HepG2 (cell line): ENCODE data around the gene WWC1. TPM values are rescaled to one million over a fixed set of nuclear protein-coding genes. Genes with fewer than 3 reads are reported as not detected.

ENCODE experiments used
- ATAC-seq: fragments of 200-7000 bp; cut with Tn5 transposase; 3 replicates; pipeline ENCODE4 v1.9.1; 2020; ENCODE audit warnings: mild to moderate bottlenecking, moderate library complexity
- BruUV-seq: library from RNA; stranded (reverse); fragments of 400-500 nt; replicated peaks from 2 replicates; lab custom pipeline; 2021; lab: Mats Ljungman, UMichigan
- CTCF ChIA-PET: fragments of 300-600 bp; formaldehyde crosslinking; extraction: SDS; loops from one replicate; lab custom pipeline; 2021; ENCODE audit warnings: low total read pairs, inconsistent platforms, low intra/inter-chr PET ratio; lab: Yijun Ruan, JAX
- POLR2A ChIA-PET: fragments of 350-600 bp; sonication (Branson Sonifier 250); formaldehyde crosslinking; loops from one replicate; lab custom pipeline; 2020; ENCODE audit warnings: antibody characterized with exemption, inconsistent platforms; lab: Yijun Ruan, JAX
- DNase-seq: peaks from one replicate; pipeline ENCODE4 v3.0.0-alpha.2; 2015; ENCODE audit warnings: low spot score
- FAIRE-seq: peaks from 3 replicates; lab custom pipeline; 2011; peaks lifted over from hg19 to GRCh38; lab: Jason Lieb, UNC
- H2AFZ ChIP-seq: one replicate; pipeline ENCODE4 v1.6.1; 2011; ENCODE audit warnings: low read length, inconsistent platforms
- H3K27ac ChIP-seq: fragments of 300-600 bp; 3 replicates; pipeline ENCODE4 v1.8.0; 2011; ENCODE audit warnings: mixed run types, mild to moderate bottlenecking, mixed read lengths, low read length, inconsistent platforms; ENCODE audit not compliant: insufficient read depth; ENCODE audit errors: extremely low read length
- H3K27me3 ChIP-seq, 2 experiments: fragments of 200-600 bp in 1 of 2; 2 replicates in 1 of 2; 3 replicates in 1 of 2; pipeline versions ENCODE4 v1.6.0 to v1.8.0; 2011; ENCODE audit warnings: low read length in 2 of 2, mild to moderate bottlenecking in 2 of 2, moderate library complexity in 2 of 2, inconsistent platforms in 1 of 2; ENCODE audit not compliant: insufficient read depth in 2 of 2, control insufficient read depth in 1 of 2
- H3K36me3 ChIP-seq, 2 experiments: fragments of 200-600 bp in 1 of 2; replicated peaks in 1 of 2; 2 replicates in 1 of 2; 3 replicates in 1 of 2; pipeline versions ENCODE4 v1.5.1 to v1.8.0; 2011; ENCODE audit warnings: low read length in 2 of 2, inconsistent platforms in 1 of 2; ENCODE audit not compliant: insufficient read depth in 2 of 2, control insufficient read depth in 1 of 2
- H3K4me1 ChIP-seq: 2 replicates; pipeline ENCODE4 v1.5.1; 2012; ENCODE audit warnings: low read length, inconsistent platforms; ENCODE audit not compliant: insufficient read depth
- H3K4me2 ChIP-seq: 2 replicates; pipeline ENCODE4 v1.6.0; 2011; ENCODE audit warnings: low read depth, low read length, inconsistent platforms
- H3K4me3 ChIP-seq, 3 experiments: fragments of 200-600 bp in 1 of 3; sonication (generic), shearing (Covaris generic) in 1 of 3; replicated peaks in 1 of 3; 2 replicates each; pipeline ENCODE4 v1.5.1; 2011 to 2016; ENCODE audit warnings: low read length in 3 of 3, inconsistent platforms in 2 of 3, low read depth in 2 of 3, mild to moderate bottlenecking in 2 of 3, control low read depth in 1 of 3, mixed read lengths in 1 of 3; ENCODE audit not compliant: insufficient read depth in 1 of 3
- H3K79me2 ChIP-seq: one replicate; pipeline ENCODE4 v1.6.1; 2011; ENCODE audit warnings: low read length, inconsistent platforms; ENCODE audit not compliant: insufficient read depth
- H3K9ac ChIP-seq: 2 replicates; pipeline ENCODE4 v1.6.0; 2011; ENCODE audit warnings: mild to moderate bottlenecking, low read depth, low read length, inconsistent platforms; ENCODE audit not compliant: insufficient read depth
- H3K9me3 ChIP-seq: 2 replicates; pipeline ENCODE4 v1.5.1; 2012; ENCODE audit warnings: mild to moderate bottlenecking, low read length
- H4K20me1 ChIP-seq: 2 replicates; pipeline ENCODE4 v1.6.0; 2011; ENCODE audit warnings: inconsistent platforms, mild to moderate bottlenecking, low read length, moderate library complexity; ENCODE audit not compliant: insufficient read depth
- FLYWCH1 ChIP-seq: sonication (generic); formaldehyde crosslinking; IDR thresholded peaks from 2 replicates; pipeline ENCODE4 v1.8.1; 2023; ENCODE audit warnings: mild to moderate bottlenecking, missing genetic modification reagents
- KDM2A ChIP-seq: sonication (generic); formaldehyde crosslinking; IDR thresholded peaks from 2 replicates; pipeline ENCODE4 v1.4.0; 2020; ENCODE audit warnings: low read depth, missing genetic modification reagents, borderline replicate concordance
- PATZ1 ChIP-seq: sonication (generic); formaldehyde crosslinking; IDR thresholded peaks from 2 replicates; pipeline ENCODE4 v1.4.0; 2020; ENCODE audit warnings: missing genetic modification reagents
- ZBTB39 ChIP-seq: sonication (generic); formaldehyde crosslinking; IDR thresholded peaks from 2 replicates; pipeline ENCODE4 v1.5.0; 2020; ENCODE audit warnings: missing genetic modification reagents
- ZMYM2 ChIP-seq: sonication (generic); formaldehyde crosslinking; IDR thresholded peaks from 2 replicates; pipeline ENCODE4 v1.8.0; 2022; ENCODE audit warnings: mild to moderate bottlenecking, missing genetic modification reagents
- ZNF180 ChIP-seq: sonication (generic); formaldehyde crosslinking; IDR thresholded peaks from 2 replicates; pipeline ENCODE4 v1.4.0; 2020; ENCODE audit warnings: low read depth, missing genetic modification reagents, borderline replicate concordance
- ZNF326 ChIP-seq: sonication (generic); formaldehyde crosslinking; IDR thresholded peaks from 2 replicates; pipeline ENCODE4 v1.4.0; 2020; ENCODE audit warnings: missing genetic modification reagents, borderline replicate concordance
- ZNF660 ChIP-seq: sonication (generic); formaldehyde crosslinking; IDR thresholded peaks from 2 replicates; pipeline ENCODE4 v1.5.1; 2020; ENCODE audit warnings: mild to moderate bottlenecking, low read depth, missing genetic modification reagents, borderline replicate concordance
- ZNF761 ChIP-seq: sonication (generic); formaldehyde crosslinking; conservative IDR thresholded peaks from 2 replicates; pipeline ENCODE4 v1.4.0; 2020; ENCODE audit warnings: mild to moderate bottlenecking, missing genetic modification reagents
- WGBS: methylation state at CpG from one replicate; pipeline ENCODE4 v1.1.6; 2017; ENCODE audit warnings: low lambda C conversion rate; 5-methylcytosine and 5-hydroxymethylcytosine counted together
- in situ Hi-C: cut with HindIII; loops from 2 replicates; pipeline ENCODE4 v1.10.0; 2017; ENCODE audit warnings: low pct_unique_long_range_greater_than_20kb; ENCODE audit not compliant: extremely low pct_ligation_motif_present
- intact Hi-C: fragments of 100-400 bp; cut with micrococcal nuclease; formaldehyde crosslinking; loops from one replicate; pipeline ENCODE4 v1.10.0; 2022; ENCODE audit not compliant: unreplicated experiment
- polyA plus RNA-seq, 8 experiments: library from polyadenylated mRNA; depleted of rRNA in 3 of 8; stranded (reverse) in 7 of 8; unstranded in 1 of 8; fragments of >200 nt; fragmentation: Illumina TruSeq in 4 of 8; extraction: Trizol in 4 of 8; gene quantifications; 2 replicates each; pipeline versions ENCODE4 v1.2.1 to v1.2.3, GENCODE V29; 2011 to 2016; ENCODE audit warnings: low read depth in 4 of 8, missing spikeins in 1 of 8, mixed read lengths in 1 of 8; ENCODE audit not compliant: insufficient read depth in 1 of 8
- total RNA-seq, 5 experiments: library from RNA; depleted of rRNA; stranded (reverse); fragments of >200 nt; fragmentation: Illumina TruSeq; extraction: Trizol; gene quantifications; 2 replicates each; pipeline ENCODE4 v1.2.3, GENCODE V29; 2016; ENCODE audit warnings: low read depth in 1 of 5

The WWC1 gene
- total and polyA plus RNA-seq, 2 of the 13 experiments (the other 11 are each of a cell fraction or from before 2014, with no cell fraction given), result 8.3 to 17.9 TPM

- TF ChIP-seq ZBTB39 (CRISPR knock-in tag), result no peak
- no peak for TF ChIP-seq FLYWCH1 (CRISPR knock-in tag)
Measured at GRCh38 chr5:168368854-168369253, 77.4 kb downstream of the WWC1 start (continued).

DNA sequence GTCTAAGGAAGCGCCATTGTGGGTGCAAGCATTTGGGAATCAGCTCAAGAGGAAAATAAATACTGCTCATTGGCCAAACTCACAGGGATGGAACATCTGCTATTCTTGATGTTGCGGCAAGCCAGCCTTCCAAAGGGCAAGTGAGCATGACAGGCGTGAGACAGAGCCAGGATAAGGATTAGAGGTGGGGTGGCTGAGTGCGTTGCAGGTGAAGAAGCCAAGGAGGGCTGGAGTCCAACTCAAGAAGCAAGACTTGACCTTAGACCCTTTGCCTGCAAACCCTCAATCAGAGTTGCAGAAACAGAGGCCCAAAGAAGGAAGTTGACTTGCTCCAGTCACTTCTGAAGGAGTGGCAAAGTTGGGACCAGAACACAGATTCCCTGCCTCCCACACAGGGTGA is 79.4 kb downstream of the WWC1 start:
- Histone ChIP-seq H3K79me2 (no peaks in the 10 kb centered on the region), H3K9me3 (no peaks in the 10 kb centered on the region), H3K9ac (no peak overlapping the region), H3K4me3 (no peak overlapping the region), H3K4me1 (peaks cover 3% of the 10 kb centered on the region), H3K4me2 (no peak overlapping the region), H3K36me3 (no peaks in the 10 kb centered on the region), H3K27me3 (no peaks in the 10 kb centered on the region), H3K27ac (no peak overlapping the region), H4K20me1 (no peaks in the 10 kb centered on the region), H2AFZ (no peak overlapping the region)
- WGBS, result 95% methylated on average over 4 of the region's 4 CpGs
- intact Hi-C loops (no loop called here), in situ Hi-C loops (no loop called here)
- ATAC-seq (no peak), DNase-seq (no peak), FAIRE-seq (no peak)
- no TSS peak for BruUV-seq
- ChIA-PET CTCF (no interaction called here), POLR2A (no interaction called here)
- TF ChIP-seq KDM2A (CRISPR knock-in tag) (no peak), ZNF761 (CRISPR knock-in tag) (no peak), ZNF660 (CRISPR knock-in tag) (no peak), ZNF326 (CRISPR knock-in tag) (no peak), ZMYM2 (CRISPR knock-in tag) (no peak), PATZ1 (CRISPR knock-in tag) (no peak), ZNF180 (CRISPR knock-in tag) (no peak)
